Measurements from ENCODE around the gene DNAJC1. TPM values are rescaled to one million over a fixed set of nuclear protein-coding genes. Genes with fewer than 3 reads are reported as not detected.

Gene DNAJC1
- total and polyA plus RNA-seq, 4 donors, result 15.2 to 30.4 (median 22.7) TPM

DNA sequence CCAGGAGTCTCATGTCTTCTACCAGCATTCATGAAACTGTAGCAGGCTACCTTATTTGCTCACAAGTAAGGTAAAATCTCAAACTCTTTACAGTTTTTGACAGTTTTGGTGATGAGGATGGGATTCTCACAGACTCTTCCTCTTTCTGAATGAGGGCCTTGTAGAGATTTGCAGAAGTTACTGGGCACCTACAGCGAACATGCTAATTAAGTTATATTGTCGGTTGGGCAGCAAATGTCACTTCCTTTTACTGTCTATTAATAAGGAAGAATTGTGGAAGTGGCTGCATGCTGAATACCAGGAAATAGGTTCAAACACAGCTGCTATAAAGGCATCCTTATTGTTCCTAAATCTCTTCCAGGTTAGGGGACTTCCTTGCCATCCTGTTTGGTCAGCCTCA is 189.6 kb downstream of the DNAJC1 start:
- no peak for ATAC-seq (ENCODE audit: low FRiP score)

DNA sequence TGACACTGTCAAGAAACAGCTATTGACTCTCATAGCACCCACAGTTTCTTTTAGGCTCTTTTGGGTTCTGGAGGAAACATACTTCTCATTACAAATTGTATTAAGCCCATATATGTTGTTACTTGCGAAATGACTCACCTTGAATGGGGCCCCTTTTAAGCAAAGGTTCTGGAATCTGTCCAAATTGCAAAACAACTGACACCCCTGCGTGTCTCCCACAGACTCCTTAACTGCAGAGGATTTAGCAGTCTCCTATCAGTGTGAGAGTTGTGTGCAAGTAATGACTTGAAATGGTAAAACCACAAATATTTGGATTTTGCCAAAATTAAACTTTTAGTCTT is 192.3 kb downstream of the DNAJC1 start:
- no peaks in the 10 kb centered on the region for H3K9me3 ChIP-seq (ENCODE audit: control insufficient read depth, low read length)
- H3K36me3 ChIP-seq (ENCODE audit: control insufficient read depth in 1 of 2, insufficient read depth in 2 of 2, low read length in 1 of 2), result no peaks in the 10 kb centered on the region
- no peak overlapping the region for H3K27ac ChIP-seq (ENCODE audit: low read depth in 1 of 2, low read length in 2 of 2)
- intact Hi-C loops (cut with DNase I), result no loop called here
- H3K4me3 ChIP-seq (ENCODE audit: low read length in 2 of 2), result no peak overlapping the region
- ATAC-seq (ENCODE audit: low FRiP score) (no peak), DNase-seq (no peak)
- WGBS, 2 donors, result 93% methylated on average over 2 of the region's 2 CpGs
- no peaks in the 10 kb centered on the region for H3K27me3 ChIP-seq (ENCODE audit: control insufficient read depth in 1 of 2, insufficient read depth in 2 of 2, low read length in 1 of 2)
- no peaks in the 10 kb centered on the region for H3K4me1 ChIP-seq (ENCODE audit: control insufficient read depth in 1 of 2, insufficient read depth in 2 of 2, low read length in 2 of 2)

More for the DNA sequence above, 189.6 kb downstream of the DNAJC1 start:
- H3K4me3 ChIP-seq (ENCODE audit: low read length in 2 of 2), result no peak overlapping the region
- no peaks in the 10 kb centered on the region for H3K9me3 ChIP-seq (ENCODE audit: control insufficient read depth, low read length)
- 96 to 98% methylated on average over 2 of the region's 2 CpGs for WGBS, 2 donors
- no peaks in the 10 kb centered on the region for H3K27me3 ChIP-seq (ENCODE audit: control insufficient read depth in 1 of 2, insufficient read depth in 2 of 2, low read length in 1 of 2)
- no peaks in the 10 kb centered on the region for H3K36me3 ChIP-seq (ENCODE audit: control insufficient read depth in 1 of 2, insufficient read depth in 2 of 2, low read length in 1 of 2)
- no peak for DNase-seq
- H3K4me1 ChIP-seq (ENCODE audit: control insufficient read depth in 1 of 2, insufficient read depth in 2 of 2, low read length in 2 of 2), result no peaks in the 10 kb centered on the region
- no peak overlapping the region for H3K27ac ChIP-seq (ENCODE audit: low read depth in 1 of 2, low read length in 2 of 2)
- intact Hi-C loops (cut with DNase I), result no loop called here

DNA sequence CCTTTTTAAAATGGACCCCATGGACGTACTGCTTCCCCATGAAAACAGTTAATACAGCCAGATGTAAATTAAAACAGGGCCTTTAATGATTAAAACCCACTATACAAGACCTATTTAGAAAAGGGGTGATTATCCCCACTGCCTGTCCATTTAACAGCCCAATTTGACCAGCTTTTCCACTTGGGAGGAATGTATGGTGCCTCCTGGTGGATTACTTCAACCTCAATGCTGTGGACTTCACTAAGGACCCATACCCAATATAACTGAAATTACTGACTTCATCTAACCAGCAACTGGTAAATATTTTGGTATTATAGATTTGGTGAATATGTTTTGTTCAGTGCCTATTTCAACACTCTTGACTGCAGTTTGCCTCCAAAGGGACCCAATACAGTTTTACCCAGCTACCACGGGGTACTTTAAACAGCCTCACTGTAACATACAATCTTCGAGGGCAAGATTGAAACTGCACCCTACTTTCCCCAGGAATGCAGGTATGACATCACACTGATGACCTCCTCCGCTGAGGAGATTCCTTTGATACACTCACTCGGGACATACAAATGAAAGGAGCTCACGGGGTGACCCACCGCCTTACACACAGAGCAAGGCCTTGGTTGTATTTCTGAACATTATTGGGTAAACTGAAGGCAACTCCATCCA is 192.8 kb downstream of the DNAJC1 start:
- ATAC-seq (ENCODE audit: low FRiP score) (no peak), DNase-seq (no peak)
- no peaks in the 10 kb centered on the region for H3K4me1 ChIP-seq (ENCODE audit: control insufficient read depth in 1 of 2, insufficient read depth in 2 of 2, low read length in 2 of 2)
- H3K27me3 ChIP-seq (ENCODE audit: control insufficient read depth in 1 of 2, insufficient read depth in 2 of 2, low read length in 1 of 2), result no peaks in the 10 kb centered on the region
- H3K36me3 ChIP-seq (ENCODE audit: control insufficient read depth in 1 of 2, insufficient read depth in 2 of 2, low read length in 1 of 2), result no peaks in the 10 kb centered on the region
- no peaks in the 10 kb centered on the region for H3K9me3 ChIP-seq (ENCODE audit: control insufficient read depth, low read length)
- intact Hi-C loops (cut with DNase I), result no loop called here
- H3K27ac ChIP-seq (ENCODE audit: low read depth in 1 of 2, low read length in 2 of 2), result no peak overlapping the region
- 96 to 97% methylated on average over 7 of the region's 7 CpGs for WGBS, 2 donors
- H3K4me3 ChIP-seq (ENCODE audit: low read length in 2 of 2), result no peak overlapping the region

DNA sequence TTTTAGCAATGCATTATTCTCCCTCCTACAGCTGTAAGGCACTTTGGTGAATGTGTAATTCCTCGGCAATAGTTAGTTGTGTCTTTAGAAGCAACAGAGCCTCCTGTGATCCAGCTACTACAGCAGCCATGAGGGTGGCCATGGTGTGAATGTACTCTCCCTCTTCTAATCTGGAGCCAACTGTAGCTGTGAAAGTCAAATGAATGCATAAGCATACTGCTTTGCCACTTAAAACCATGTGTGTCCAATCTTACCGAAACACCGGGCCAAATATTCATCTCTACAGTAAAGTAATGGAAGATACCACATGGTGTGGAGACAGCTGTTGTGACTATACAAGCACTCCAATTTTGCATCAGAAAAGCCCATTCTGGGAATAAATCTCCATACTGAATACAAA is 195.0 kb downstream of the DNAJC1 start:
- intact Hi-C loops (cut with DNase I), result no loop called here
- H3K36me3 ChIP-seq (ENCODE audit: control insufficient read depth in 1 of 2, insufficient read depth in 2 of 2, low read length in 1 of 2), result no peaks in the 10 kb centered on the region
- ATAC-seq (ENCODE audit: low FRiP score), result no peak
- 94 to 96% methylated on average over 3 of the region's 3 CpGs for WGBS, 2 donors
- H3K9me3 ChIP-seq (ENCODE audit: control insufficient read depth, low read length), result no peaks in the 10 kb centered on the region
- H3K4me3 ChIP-seq (ENCODE audit: low read length in 2 of 2), result no peak overlapping the region
- no peaks in the 10 kb centered on the region for H3K27me3 ChIP-seq (ENCODE audit: control insufficient read depth in 1 of 2, insufficient read depth in 2 of 2, low read length in 1 of 2)
- H3K4me1 ChIP-seq (ENCODE audit: control insufficient read depth in 1 of 2, insufficient read depth in 2 of 2, low read length in 2 of 2), result no peaks in the 10 kb centered on the region
- no peak for DNase-seq
- H3K27ac ChIP-seq (ENCODE audit: low read depth in 1 of 2, low read length in 2 of 2), result no peak overlapping the region

DNA sequence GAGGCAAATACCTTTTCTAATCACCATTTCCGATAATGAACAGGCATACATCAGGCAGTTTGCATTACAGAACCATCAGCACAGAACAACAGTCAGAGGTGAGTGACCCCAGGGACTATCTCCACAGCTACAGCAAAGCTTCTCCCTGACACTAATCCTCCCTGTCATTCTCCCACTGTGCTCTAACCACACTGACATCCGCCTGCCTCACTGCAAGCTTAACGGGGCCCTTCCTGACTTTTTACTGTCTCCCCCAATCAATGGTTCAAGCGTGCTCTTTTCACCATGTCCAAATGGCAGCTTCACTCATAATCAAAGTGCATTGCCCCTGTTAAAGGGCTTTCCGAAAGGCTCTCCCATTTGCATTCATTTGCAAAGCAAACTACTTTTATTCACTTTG is 196.3 kb downstream of the DNAJC1 start:
- no peaks in the 10 kb centered on the region for H3K9me3 ChIP-seq (ENCODE audit: control insufficient read depth, low read length)
- 67 to 72% methylated on average over 5 of the region's 5 CpGs for WGBS, 2 donors
- H3K4me3 ChIP-seq (ENCODE audit: low read length in 2 of 2), result no peak overlapping the region
- no peaks in the 10 kb centered on the region for H3K36me3 ChIP-seq (ENCODE audit: control insufficient read depth in 1 of 2, insufficient read depth in 2 of 2, low read length in 1 of 2)
- H3K27me3 ChIP-seq (ENCODE audit: control insufficient read depth in 1 of 2, insufficient read depth in 2 of 2, low read length in 1 of 2), result no peaks in the 10 kb centered on the region
- no peak for DNase-seq
- H3K27ac ChIP-seq (ENCODE audit: low read depth in 1 of 2, low read length in 2 of 2), result no peak overlapping the region
- intact Hi-C loops (cut with DNase I), result no loop called here
- H3K4me1 ChIP-seq (ENCODE audit: control insufficient read depth in 1 of 2, insufficient read depth in 2 of 2, low read length in 2 of 2), result no peaks in the 10 kb centered on the region
- no peak for ATAC-seq (ENCODE audit: low FRiP score)

DNA sequence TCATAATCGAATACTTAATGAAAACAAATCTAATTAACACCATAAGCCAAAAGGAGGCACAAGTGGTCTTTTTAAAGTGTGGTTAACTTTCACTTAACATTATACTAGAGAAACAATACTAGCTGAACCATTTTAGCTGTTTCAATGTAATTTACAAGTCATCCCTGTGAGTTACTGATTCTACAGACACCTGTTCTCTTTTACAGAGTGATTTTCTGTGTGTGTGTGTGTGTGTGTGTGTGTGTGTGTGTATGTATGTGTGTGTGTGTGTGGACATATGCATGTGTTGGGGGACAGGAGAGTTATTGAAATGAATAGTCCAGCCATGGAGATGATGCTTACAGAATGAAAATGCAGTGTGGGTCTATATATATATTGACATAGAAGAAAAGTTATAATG is 200.2 kb downstream of the DNAJC1 start:
- H3K27me3 ChIP-seq (ENCODE audit: control insufficient read depth in 1 of 2, insufficient read depth in 2 of 2, low read length in 1 of 2), result no peaks in the 10 kb centered on the region
- H3K36me3 ChIP-seq (ENCODE audit: control insufficient read depth in 1 of 2, insufficient read depth in 2 of 2, low read length in 1 of 2), result no peaks in the 10 kb centered on the region
- H3K4me3 ChIP-seq (ENCODE audit: low read length in 2 of 2), result no peak overlapping the region
- DNase-seq (no peak), ATAC-seq (ENCODE audit: low FRiP score) (no peak)
- H3K27ac ChIP-seq (ENCODE audit: low read depth in 1 of 2, low read length in 2 of 2), result no peak overlapping the region
- intact Hi-C loops (cut with DNase I), result no loop called here
- no peaks in the 10 kb centered on the region for H3K9me3 ChIP-seq (ENCODE audit: control insufficient read depth, low read length)
- no peaks in the 10 kb centered on the region for H3K4me1 ChIP-seq (ENCODE audit: control insufficient read depth in 1 of 2, insufficient read depth in 2 of 2, low read length in 2 of 2)
- WGBS, 2 donors, result 67 to 75% methylated on average over 1 of the region's 1 CpG

DNA sequence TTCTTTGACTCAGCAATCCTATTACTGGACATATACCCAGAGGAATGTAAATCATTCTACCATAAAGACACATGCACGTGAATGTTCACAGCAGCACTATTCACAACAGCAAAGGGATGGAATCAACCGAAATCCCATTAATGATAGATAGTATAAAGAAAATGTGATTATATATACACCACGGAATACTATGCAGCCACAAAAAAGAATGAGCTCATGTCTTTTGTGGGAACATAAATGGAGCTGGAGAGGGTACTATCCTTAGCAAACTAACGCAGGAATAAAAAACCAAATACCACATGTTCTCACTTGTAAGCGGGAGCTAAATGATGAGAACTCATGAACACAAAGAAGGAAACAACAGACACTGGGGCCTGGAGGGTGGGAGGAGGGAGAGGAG is 201.9 kb downstream of the DNAJC1 start:
- Histone ChIP-seq H3K9me3 (ENCODE audit: control insufficient read depth, low read length) (no peaks in the 10 kb centered on the region), H3K36me3 (ENCODE audit: control insufficient read depth in 1 of 2, insufficient read depth in 2 of 2, low read length in 1 of 2) (no peaks in the 10 kb centered on the region), H3K4me3 (ENCODE audit: low read length in 2 of 2) (no peak overlapping the region), H3K4me1 (ENCODE audit: control insufficient read depth in 1 of 2, insufficient read depth in 2 of 2, low read length in 2 of 2) (no peaks in the 10 kb centered on the region), H3K27me3 (ENCODE audit: control insufficient read depth in 1 of 2, insufficient read depth in 2 of 2, low read length in 1 of 2) (no peaks in the 10 kb centered on the region), H3K27ac (ENCODE audit: low read depth in 1 of 2, low read length in 2 of 2) (no peak overlapping the region)
- DNase-seq (no peak), ATAC-seq (ENCODE audit: low FRiP score) (no peak)
- intact Hi-C loops (cut with DNase I), result no loop called here
- 97 to 98% methylated on average over 5 of the region's 5 CpGs for WGBS, 2 donors

DNA sequence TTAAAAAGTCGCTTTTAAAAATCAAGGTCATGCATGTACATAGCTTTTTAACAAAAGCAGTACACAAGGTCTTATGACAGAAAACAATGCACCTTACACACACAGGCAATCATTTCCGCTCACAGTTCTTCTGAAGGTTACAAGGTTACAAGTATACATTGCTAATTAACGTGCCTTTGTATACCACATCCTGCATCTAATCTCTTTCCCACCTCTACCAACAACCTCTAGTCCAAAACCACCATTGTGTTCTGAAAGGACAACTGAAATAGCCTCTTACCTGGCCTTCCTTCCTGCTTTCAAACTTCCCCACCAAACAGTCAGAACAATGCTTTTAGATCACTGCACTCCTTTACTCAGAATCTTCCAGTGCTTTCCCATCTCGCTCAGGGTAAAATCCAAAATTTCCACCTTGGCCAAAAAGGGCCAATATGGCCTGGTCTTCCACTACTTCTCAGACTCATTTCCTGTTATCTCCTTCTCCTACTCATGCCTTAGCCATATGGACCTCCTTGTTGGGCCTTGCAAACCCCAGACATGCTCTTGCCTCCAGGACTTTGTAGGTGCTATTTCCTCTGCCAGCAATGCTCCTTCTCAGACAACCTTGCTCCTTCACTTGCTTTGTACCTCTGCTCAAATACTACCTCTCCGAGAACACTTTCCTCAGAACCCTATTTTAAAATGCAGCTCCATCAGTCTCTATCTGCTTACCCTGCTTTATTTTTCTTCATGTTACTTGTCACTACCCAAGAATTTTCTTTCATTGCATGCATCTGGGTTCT is 205.4 kb downstream of the DNAJC1 start:
- ATAC-seq (ENCODE audit: low FRiP score) (no peak), DNase-seq (no peak)
- intact Hi-C loops (cut with DNase I), result no loop called here
- H3K9me3 ChIP-seq (ENCODE audit: control insufficient read depth, low read length), result no peaks in the 10 kb centered on the region
- H3K27me3 ChIP-seq (ENCODE audit: control insufficient read depth in 1 of 2, insufficient read depth in 2 of 2, low read length in 1 of 2), result no peaks in the 10 kb centered on the region
- H3K36me3 ChIP-seq (ENCODE audit: control insufficient read depth in 1 of 2, insufficient read depth in 2 of 2, low read length in 1 of 2), result no peaks in the 10 kb centered on the region
- WGBS, 2 donors, result 94 to 95% methylated on average over 5 of the region's 5 CpGs
- H3K4me3 ChIP-seq (ENCODE audit: low read length in 2 of 2), result no peak overlapping the region
- H3K4me1 ChIP-seq (ENCODE audit: control insufficient read depth in 1 of 2, insufficient read depth in 2 of 2, low read length in 2 of 2), result no peaks in the 10 kb centered on the region
- H3K27ac ChIP-seq (ENCODE audit: low read depth in 1 of 2, low read length in 2 of 2), result no peak overlapping the region

DNA sequence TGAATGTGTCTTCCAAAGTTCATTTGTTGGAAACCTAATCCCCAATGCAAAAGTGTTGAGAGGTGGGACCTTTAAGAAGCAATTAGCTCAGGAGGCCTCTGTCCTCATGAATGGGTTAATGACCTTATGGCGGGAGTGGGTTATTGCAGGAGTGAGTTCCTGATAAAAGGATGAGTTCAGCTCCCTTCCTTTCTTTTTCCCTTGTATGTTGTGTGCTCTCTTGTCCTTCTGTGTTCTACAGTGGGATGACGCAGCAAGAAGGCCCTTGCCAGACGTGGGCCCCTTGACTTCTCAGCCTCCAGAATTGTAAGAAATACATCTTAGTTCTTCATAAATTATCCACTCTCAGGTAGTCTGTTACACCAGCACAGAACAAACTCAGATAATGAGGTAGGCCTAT is 206.0 kb downstream of the DNAJC1 start:
- no peaks in the 10 kb centered on the region for H3K36me3 ChIP-seq (ENCODE audit: control insufficient read depth in 1 of 2, insufficient read depth in 2 of 2, low read length in 1 of 2)
- no peaks in the 10 kb centered on the region for H3K27me3 ChIP-seq (ENCODE audit: control insufficient read depth in 1 of 2, insufficient read depth in 2 of 2, low read length in 1 of 2)
- ATAC-seq (ENCODE audit: low FRiP score) (no peak), DNase-seq (no peak)
- H3K4me3 ChIP-seq (ENCODE audit: low read length in 2 of 2), result no peak overlapping the region
- H3K27ac ChIP-seq (ENCODE audit: low read depth in 1 of 2, low read length in 2 of 2), result no peak overlapping the region
- no peaks in the 10 kb centered on the region for H3K9me3 ChIP-seq (ENCODE audit: control insufficient read depth, low read length)
- intact Hi-C loops (cut with DNase I), result no loop called here
- 97% methylated on average over 3 of the region's 3 CpGs for WGBS, 2 donors
- H3K4me1 ChIP-seq (ENCODE audit: control insufficient read depth in 1 of 2, insufficient read depth in 2 of 2, low read length in 2 of 2), result no peaks in the 10 kb centered on the region
